ENCODE data around the gene IQCE. TPM values are rescaled to one million over a fixed set of nuclear protein-coding genes. Genes with fewer than 3 reads are reported as not detected.
A peak's percentile ranks its signal among the peaks of the same experiment; 100 is the strongest.

The IQCE gene
- total and polyA plus RNA-seq, 10 of the 15 experiments (the other 5 are each of a cell fraction or from before 2014, with no cell fraction given): 0.37 to 8.1 (median 3.7) TPM

GRCh38 chr7:2529161-2530070 lies 29.4 kb upstream of the IQCE start:
- FAIRE-seq (no peak), ATAC-seq (peak; percentile 72), DNase-seq (ENCODE audit: low read depth, low spot score) (no peak)
- ChIA-PET SMC1A (ENCODE audit: uncharacterized antibody, unreplicated experiment) (interaction anchor here (0.7 to 2.8 kb wide), 3 partner anchors 22 to 37 kb away, joined by 4 to 8 read pairs (median 7); no protein-coding TSS in a partner anchor), RAD21 (ENCODE audit: unreplicated experiment) (interaction anchor here (0.9 to 2.2 kb wide), 3 partner anchors 9 to 181 kb away, joined by 4 to 6 read pairs (median 5); no protein-coding TSS in a partner anchor), POLR2A (interaction anchor here (0.5 to 2.3 kb wide), 8 partner anchors 8 to 101 kb away, joined by 3 to 10 read pairs (median 4); no protein-coding TSS in a partner anchor), CTCF (interaction anchor here (1.0 kb wide), 1 partner anchor 61 kb away, joined by 3 read pairs; no protein-coding TSS in a partner anchor)
- H3K27me3 ChIP-seq (replicated peaks in 1 of 2; ENCODE audit: control insufficient read depth in 2 of 2, insufficient read depth in 2 of 2, low read length in 1 of 2): no peaks in the 10 kb centered on the region
- H3K27ac ChIP-seq (ENCODE audit: control insufficient read depth, insufficient read depth): peak overlapping the region; percentile 61
- in situ Hi-C loops (cut with MboI) (no loop called here), intact Hi-C loops (cut with micrococcal nuclease; ENCODE audit: unreplicated experiment) (no loop called here)
- H3K79me2 ChIP-seq (ENCODE audit: control insufficient read depth, insufficient read depth, low read length): no peaks in the 10 kb centered on the region
- no peaks in the 10 kb centered on the region for H3K36me3 ChIP-seq (ENCODE audit: control insufficient read depth in 2 of 2, insufficient read depth in 2 of 2, low read length in 1 of 2)
- peak overlapping the region; percentile 73 for H2AFZ ChIP-seq (ENCODE audit: control insufficient read depth, low read depth, low read length)
- H3K9ac ChIP-seq (ENCODE audit: control insufficient read depth, insufficient read depth, low read length): peak overlapping the region; percentile 35
- no peaks in the 10 kb centered on the region for H3K9me3 ChIP-seq (replicated peaks; ENCODE audit: control insufficient read depth, insufficient read depth, low read length)
- peak overlapping the region; percentile 82 for H3K4me2 ChIP-seq (ENCODE audit: control insufficient read depth, insufficient read depth)
- peaks cover 29% of the 10 kb centered on the region for H3K4me1 ChIP-seq (ENCODE audit: control insufficient read depth, insufficient read depth, low read length)
- BruUV-seq (replicated peaks): no TSS peak
- WGBS (ENCODE audit: insufficient coverage, insufficient replicate concordance, low lambda C conversion rate, missing lambda C conversion rate): 22% methylated on average over 30 of the region's 30 CpGs
- H3K4me3 ChIP-seq: no peak overlapping the region
- no peaks in the 10 kb centered on the region for H4K20me1 ChIP-seq (ENCODE audit: control insufficient read depth, insufficient read depth)
- TF ChIP-seq TAF1 (IDR thresholded peaks at IDR 0.05; ENCODE audit: borderline replicate concordance, low read depth, low read length) (no peak), SMAD1 (IDR thresholded peaks at IDR 0.05; ENCODE audit: low read depth, partially characterized antibody) (no peak), RUNX3 (IDR thresholded peaks at IDR 0.05; ENCODE audit: low read length) (no peak), BMI1 (IDR thresholded peaks at IDR 0.05; ENCODE audit: borderline replicate concordance) (no peak), KLF5 (IDR thresholded peaks at IDR 0.05; ENCODE audit: partially characterized antibody) (no peak), PBX3 (IDR thresholded peaks at IDR 0.05; ENCODE audit: insufficient replicate concordance, low read depth, low read length) (no peak), DPF2 (IDR thresholded peaks at IDR 0.05) (peak; percentile 66), BHLHE40 (IDR thresholded peaks at IDR 0.05; ENCODE audit: borderline replicate concordance in 1 of 2, low read depth in 2 of 2, low read length in 1 of 2) (peak; percentile 22 to 28; a peak in 2 of 4 replicates), NR2F1 (conservative IDR thresholded peaks at IDR 0.05) (peak; percentile 84), GATAD2B (conservative IDR thresholded peaks at IDR 0.05; ENCODE audit: low read depth) (peak; percentile 78), RB1 (IDR thresholded peaks at IDR 0.05; ENCODE audit: borderline replicate concordance) (no peak), KDM1A (IDR thresholded peaks at IDR 0.05; ENCODE audit: borderline replicate concordance) (no peak), RAD51 (IDR thresholded peaks at IDR 0.05) (no peak), BACH1 (IDR thresholded peaks at IDR 0.05; ENCODE audit: borderline replicate concordance) (no peak), RCOR1 (conservative IDR thresholded peaks at IDR 0.05; ENCODE audit: low read depth, low read length) (no peak), E2F8 (IDR thresholded peaks at IDR 0.05; ENCODE audit: low read depth, partially characterized antibody) (no peak), MYC (IDR thresholded peaks at IDR 0.05; ENCODE audit: insufficient read depth, insufficient read length, insufficient replicate concordance, low read length, severe bottlenecking) (no peak), TCF3 (IDR thresholded peaks at IDR 0.05; ENCODE audit: borderline replicate concordance, insufficient read depth, low read depth, low read length) (no peak), SUZ12 (IDR thresholded peaks at IDR 0.05; ENCODE audit: unreplicated experiment) (no peak), CEBPB (IDR thresholded peaks at IDR 0.05; ENCODE audit: borderline replicate concordance in 1 of 2, low read depth in 2 of 2, low read length in 2 of 2) (no peak)
